Stimulated activated CD4-positive, alpha-beta T cell treated with anti-CD3 and anti-CD28 coated beads, Interleukin-15, amount 100 ng/mL, for 1 hour (primary cell): Measurements from ENCODE around the gene FITM2.
"Not testable (repeated sequence)": the region's sequence is repeated elsewhere in the genome, so short reads cannot be mapped to it uniquely, and the experiment has no call there.

ENCODE experiments used
- DNase-seq, 2 donors: peaks; one replicate each; pipeline ENCODE4 v3.0.0-alpha.2; 2020; ENCODE audit warnings: low read depth in 1 of 2, low spot score in 1 of 2

The FITM2 gene, protein sequence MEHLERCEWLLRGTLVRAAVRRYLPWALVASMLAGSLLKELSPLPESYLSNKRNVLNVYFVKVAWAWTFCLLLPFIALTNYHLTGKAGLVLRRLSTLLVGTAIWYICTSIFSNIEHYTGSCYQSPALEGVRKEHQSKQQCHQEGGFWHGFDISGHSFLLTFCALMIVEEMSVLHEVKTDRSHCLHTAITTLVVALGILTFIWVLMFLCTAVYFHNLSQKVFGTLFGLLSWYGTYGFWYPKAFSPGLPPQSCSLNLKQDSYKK

DNA sequence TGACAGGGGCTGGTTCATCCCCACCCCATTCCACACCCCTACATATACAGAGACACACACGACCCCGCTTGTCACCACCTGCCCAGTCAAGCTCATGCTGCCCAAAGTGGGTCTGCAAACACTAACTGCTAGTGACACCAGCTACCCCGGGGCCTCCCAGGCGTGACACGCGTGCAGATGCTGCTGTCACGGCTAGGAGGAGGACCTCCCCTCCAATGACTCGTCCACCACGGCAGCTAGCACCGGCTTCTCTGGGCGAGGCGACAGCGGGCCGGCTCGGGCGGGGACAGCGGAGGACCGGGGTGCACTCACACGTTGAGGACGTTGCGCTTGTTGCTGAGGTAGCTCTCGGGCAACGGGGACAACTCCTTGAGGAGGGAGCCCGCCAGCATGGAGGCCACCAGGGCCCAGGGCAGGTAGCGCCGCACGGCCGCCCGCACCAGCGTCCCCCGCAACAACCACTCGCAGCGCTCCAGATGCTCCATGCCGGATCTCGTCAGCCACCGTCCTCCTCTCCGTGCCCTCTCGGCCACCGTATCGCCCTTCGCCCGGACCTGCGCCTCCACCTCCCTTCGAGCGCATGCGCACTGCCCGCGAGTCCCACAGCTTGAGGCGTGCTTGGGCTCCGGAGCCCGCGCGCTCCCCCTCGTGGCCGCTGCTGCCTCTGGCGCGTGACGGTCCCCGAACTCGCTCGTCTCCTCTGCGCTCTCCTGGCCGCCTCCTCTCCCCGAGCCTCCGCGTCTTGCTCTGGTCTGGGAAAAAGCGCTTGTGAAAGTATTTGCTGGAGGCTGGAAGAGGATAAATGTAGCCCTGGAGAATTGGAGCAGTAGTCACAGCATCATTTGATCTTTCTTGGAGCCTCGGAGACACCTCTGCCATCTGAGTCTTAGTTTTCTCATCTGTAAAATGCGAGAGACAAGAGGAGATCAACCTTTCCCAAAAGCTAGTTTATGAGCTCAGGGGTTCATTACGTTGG, at the start of gene FITM2:
Gene FITM2 (minus strand): TSS at position 539 of the 976 bp plus-strand sequence. CDS start 54 bp downstream, at position 485.
- peak; percentile 96 to 98 for DNase-seq

DNA sequence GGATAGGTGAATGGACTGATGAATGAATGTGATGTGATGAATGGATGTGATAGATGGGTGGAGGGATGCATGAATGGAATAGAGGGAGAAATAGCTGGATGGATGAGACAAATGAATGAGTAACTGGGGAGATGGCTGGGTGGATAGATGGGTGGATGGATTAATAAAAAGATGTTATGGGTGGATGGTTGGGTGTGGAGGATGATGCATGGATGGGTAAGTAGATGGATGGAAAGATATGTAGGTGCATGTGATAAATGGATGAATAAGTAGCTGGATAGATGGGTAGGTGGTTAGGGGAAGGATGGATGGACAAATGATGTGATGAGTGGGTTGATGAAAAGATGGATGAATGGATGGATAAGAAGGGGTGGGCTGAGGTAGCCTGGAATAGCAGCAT, 49.2 kb upstream of the FITM2 start:
- no peak for DNase-seq

DNA sequence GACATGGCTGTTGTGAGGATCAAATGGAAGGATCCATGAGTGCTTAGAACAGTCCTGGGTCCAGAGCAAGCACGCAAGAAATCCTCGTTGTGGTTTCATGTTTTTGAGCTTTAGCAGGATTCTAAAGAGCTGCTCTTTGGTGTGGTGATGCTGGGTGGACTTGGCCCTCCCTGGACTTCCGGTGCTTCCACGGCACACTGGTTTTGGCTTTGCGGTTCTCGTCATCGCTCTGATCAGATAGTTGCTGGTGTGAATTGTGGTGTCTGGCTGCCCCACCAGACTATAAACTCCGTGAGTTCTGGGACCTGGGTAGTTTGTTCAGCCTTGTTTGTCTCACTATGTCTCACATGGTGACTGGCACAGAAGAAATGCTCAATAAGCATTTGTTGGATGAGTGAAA, 47.8 kb upstream of the FITM2 start:
- no peak for DNase-seq

DNA sequence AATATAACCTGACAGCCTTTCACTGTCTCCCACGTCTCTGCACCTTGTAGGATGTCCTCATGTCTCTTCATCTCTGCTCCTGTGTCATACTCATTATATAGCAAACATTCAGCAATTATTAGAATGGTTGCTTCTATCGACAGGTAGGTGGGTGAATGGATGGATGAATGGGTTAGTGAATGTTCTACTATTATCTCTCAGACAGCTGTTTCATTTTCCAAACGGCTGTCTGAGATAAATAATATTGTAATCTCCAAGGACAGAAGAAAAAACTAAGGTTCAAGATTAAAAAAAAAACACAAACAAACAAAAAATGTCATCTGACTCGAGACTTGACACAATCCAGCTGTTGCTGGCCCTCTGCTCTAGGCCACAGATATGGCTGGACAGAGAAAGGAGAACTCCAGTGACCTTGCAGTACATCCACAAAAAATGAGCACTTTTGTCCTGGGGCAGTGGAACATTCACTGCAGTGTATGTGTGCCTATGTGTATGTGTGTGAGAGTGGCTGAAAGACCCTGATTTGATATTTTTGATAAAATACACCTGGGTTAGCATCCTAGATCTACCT, 46.6 kb upstream of the FITM2 start:
- no peak for DNase-seq

DNA sequence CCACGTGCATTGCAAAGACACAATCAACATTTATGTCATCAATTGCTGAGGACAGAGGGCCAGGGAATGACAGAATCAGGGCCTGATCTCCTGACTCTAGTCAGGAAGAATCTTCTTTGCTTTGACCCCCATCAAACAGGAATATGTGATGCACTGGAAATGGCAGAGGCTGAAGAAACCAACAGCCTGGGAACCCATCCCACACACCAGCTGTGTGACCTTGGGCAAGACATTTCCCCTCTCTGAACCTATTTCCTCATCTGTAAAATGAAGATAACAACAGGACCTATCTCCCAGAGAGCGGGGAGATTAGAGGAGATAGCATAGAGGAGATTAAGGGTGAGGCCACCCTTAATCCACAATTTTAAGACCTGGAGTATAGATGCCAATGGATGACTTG, 46.0 kb upstream of the FITM2 start:
- no peak for DNase-seq

DNA sequence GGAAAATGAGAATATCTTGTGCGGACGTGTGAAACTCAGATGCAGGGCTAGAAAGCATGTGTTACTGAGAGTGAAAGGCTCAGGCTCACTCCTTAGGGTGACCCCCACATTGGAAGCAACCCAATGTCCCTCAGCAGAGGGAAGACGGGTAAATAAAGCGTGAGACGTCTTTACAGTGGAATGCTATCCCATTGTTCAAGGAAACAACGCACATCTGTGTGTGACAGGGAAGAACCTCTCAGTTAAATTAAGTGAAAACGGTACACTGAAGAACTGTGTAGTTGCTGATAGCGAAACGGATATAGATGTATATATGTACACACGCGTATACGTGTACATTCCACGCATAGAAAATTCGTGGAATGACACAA, 45.3 kb upstream of the FITM2 start:
- no peak for DNase-seq

DNA sequence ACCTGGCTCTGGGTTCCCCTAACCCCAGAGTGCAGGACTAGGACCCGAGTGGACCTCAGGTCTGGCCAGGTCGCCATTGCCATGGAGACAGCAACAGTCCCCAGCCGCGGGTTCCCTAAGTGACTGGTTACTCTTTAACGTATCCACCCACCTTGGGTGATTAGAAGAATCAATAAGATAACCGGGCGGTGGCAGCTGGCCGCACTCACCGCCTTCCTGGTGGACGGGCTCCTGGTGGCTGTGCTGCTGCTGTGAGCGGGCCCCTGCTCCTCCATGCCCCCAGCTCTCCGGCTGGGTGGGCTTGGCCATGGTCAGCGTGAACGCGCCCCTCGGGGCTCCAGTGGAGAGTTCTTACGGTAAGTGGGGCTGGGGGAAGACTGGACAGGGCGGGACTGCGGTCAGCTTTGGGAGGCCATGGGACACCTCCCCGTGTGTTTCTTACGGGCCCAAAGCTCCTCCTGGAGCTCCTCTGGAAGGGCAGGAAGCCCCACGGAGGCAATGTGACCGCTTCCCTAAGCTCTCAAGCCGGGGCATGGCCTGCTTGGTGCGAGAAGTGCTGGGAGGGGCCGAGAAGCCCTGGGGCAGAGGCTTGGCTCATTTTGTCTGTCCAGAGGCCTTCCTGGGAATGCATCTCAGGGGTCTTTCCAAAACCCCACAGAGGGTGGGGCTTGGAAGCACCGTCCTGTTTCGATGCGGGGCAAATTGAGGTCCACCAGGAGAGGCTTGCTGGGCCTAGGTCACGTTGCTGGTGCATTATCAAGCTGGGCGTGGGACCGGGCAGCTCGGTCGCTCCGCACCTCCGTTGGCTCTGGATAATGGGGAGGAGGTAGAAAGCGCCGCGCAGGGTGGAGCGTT, 44.7 kb upstream of the FITM2 start, which contains the start of gene HNF4A:
Gene HNF4A (plus strand): TSS at position 202 of the 855 bp plus-strand sequence. CDS start 106 bp downstream, at position 308.
- DNase-seq = no peak

DNA sequence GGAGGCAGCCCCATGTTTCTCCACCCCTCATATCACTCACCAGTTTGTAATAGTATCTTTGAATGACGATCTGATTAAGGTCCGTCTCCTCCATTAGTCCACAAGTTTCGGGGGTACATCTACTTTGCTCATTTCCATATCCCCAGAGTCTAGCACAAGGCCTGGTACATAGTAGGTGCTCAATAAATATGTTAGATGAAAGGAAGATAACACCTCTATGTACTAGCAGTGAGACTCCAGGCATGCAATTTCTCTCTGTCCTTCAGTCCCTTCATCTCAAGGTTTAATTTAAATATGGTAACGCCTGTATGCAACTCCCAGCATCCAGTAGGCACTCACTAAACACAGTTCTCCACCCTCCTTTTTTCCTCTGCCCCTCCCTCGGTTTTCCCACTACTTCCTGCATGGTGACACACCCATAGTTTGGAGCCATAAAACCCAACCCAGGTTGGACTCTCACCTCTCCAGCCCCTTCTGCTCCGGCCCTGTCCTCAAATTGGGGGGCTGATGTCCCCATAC, 44.0 kb upstream of the FITM2 start:
- no peak for DNase-seq

DNA sequence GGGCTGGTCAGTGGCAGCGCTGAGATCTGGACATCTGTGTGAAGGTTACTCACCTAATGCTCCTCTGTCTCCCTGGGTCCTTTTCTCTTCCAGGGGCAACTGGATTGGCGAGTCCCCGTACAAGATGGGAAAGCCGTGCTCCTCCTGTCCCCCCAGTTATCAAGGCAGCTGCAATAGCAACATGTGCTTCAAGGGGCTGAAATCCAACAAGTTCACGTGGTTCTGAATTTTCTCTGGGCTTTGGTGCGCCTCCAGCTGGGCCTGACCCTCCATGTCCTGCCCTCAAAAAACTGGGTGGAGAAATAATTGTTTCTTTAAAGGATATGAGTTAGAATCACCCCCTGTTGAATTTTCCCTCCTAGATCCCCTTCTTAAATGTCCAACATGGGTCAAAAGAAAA, 39.6 kb upstream of the FITM2 start:
- no peak for DNase-seq

DNA sequence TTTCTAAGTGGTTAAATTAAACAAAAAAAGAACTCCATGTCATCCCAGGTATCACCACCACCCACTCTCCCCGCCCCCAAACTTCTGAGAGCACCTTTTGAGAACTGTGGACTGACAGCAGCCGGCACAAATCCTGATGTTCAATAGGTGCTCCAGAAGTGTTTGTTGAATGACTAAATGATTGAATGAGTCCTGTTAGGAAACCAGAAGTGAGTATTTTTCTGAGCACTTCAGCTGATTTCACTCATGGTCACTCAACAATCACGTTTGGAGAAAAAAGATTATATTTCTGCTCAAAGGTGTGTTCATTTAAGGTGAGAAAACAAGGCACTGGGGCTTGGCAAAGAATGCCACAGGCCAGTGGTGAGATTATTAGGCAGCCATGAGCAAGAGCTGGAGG, 38.3 kb upstream of the FITM2 start:
- DNase-seq = no peak

DNA sequence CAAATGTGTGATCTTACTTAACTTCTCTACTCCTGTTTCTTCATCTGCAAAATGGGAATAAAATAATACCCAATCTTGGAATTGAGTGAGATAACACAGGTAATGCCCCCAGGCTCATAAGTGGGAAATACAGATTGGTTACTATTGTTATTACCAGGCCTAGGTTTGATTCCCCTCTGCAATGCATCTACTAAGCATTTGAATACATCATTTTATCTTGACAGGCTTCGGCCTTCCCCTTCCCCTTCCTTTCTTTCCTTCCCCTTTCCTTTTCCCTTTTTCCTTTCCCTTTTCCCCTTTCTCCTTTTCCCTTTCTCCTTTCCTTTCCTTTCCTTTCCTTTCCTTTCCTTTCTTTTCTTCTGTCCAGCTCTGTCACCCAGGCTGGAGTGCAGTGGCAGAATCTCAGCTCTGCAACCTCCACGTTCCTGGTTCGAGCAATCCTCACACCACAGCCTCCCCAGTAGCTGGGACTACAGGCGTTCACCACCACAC, 37.2 kb upstream of the FITM2 start:
- DNase-seq = no peak

DNA sequence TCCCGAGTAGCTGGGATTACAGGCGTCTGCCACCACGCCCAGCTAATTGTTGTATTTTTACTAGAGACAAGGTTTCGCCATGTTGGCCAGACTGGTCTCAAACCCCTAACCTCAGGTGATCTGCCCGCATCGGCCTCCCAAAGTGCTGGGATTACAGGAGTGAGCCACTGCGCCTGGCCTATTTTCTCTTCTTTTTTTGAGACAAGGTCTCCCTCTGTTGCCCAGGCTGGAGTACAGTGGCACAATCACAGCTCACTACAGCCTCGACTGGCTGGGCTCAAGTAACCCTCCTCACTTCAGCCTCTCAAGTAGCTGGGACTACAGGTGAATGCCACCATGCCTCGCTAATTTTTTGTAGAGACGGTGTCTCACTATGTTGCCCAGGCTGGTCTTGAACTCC, 34.9 kb upstream of the FITM2 start:
- not testable (repeated sequence) for DNase-seq

DNA sequence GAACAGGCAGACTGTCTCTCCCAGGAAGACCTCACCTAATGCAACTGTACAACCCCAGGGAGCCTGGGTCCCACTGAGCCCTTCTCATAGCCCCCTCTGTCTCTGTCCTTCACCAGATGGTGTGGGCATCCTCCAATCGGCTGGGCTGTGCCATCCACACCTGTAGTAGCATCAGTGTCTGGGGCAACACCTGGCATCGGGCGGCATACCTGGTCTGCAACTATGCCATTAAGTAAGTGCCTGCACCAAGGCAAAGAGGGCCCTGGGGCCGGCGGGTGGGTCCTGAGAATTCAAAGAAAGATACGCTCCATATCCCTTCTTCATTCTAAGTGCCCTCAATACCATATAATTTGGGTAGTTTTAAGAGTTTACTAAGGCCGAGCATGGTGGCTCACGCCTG, 34.1 kb upstream of the FITM2 start:
- no peak for DNase-seq

DNA sequence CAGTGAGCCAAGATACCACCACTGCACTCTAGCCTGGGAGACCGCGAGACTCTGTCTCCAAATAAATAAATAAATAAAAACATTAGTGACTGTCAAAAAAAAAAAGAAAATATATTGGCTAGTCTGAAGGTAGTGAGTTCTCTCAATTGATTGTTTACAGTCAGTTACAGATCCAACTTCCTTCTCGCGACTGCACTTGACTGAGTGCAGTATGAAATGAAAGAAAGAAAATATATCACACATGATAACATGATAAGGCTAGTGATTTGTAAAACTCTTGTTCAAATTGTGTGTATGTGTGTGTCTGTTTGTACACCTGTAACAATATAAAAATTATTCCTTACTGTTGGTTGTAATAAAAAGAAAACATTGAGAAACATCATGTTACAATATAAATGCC, 33.7 kb upstream of the FITM2 start:
- no peak for DNase-seq

DNA sequence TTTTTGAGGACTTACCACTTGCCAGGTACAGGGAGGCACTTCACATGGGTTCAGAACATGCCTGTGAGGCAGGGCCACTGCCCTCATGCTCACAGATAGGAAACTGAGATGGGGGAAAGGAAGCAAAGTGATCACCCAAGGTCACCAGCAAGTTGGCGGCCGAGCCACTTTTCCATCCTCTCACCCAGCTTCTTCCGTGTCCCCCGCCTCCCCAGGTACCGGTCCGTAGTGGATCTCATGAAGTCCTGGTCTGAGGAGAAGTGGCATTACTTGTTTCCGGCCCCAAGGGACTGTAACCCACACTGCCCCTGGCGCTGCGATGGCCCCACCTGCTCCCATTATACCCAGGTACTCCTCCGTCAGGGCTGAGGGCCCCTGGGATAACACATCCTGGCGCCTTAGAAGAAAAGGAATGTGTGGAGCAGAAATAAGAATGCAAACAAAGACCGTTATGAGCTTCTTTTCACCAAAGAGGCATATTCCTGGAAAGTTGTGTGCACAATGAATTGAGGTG, 32.2 kb upstream of the FITM2 start:
- DNase-seq = no peak

DNA sequence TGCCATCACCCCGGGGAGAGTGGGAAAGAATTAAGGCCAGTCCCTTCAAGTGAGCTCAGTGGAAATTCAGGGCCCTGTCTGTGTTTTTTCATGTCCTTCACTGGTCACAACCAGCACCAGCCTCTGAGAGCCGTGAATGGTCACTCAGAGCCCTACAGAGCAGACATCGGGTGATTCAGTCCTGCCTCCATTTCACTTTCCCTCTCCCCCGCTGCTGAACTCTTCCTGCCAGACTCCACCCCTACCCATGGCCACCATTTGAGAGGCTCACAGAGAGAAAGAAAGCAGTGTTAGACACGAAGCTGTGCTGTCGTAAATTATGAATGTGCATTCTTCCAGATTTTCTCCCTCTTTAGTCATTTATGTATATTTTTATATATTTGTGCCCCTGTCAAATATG, 31.2 kb upstream of the FITM2 start:
- DNase-seq = no peak

DNA sequence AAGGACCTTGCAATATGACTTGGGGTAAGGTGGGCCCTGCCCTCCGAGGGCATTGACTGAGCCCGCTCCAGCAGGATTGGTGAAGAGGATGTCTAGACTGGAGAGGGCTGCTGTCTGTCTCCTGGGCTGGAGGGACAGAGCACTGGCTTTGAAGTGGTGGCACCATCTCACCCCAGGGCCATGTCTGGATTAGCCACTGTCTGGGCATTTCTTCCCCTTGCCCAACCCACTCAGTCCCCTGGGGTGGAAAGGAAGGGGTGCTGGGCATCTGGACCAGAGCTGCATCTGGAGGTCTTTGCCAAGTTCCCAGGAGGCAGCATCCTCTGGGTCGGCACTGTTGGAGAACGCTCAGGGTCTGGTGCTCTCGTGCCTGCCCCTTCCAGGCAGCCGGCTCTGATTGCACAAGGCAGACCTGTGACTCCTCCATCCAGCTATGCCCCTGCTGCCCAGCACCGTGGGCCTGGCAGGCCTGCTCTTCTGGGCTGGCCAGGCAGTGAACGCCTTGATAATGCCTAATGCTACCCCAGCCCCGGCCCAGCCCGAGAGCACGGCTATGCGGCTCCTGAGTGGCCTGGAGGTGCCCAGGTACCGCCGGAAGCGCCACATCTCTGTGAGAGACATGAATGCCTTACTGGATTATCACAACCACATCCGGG, 25.9 kb upstream of the FITM2 start, which contains the start of gene R3HDML:
Gene R3HDML (plus strand): TSS at position 319 of the 656 bp plus-strand sequence. CDS start 115 bp downstream, at position 434.
- no peak for DNase-seq

DNA sequence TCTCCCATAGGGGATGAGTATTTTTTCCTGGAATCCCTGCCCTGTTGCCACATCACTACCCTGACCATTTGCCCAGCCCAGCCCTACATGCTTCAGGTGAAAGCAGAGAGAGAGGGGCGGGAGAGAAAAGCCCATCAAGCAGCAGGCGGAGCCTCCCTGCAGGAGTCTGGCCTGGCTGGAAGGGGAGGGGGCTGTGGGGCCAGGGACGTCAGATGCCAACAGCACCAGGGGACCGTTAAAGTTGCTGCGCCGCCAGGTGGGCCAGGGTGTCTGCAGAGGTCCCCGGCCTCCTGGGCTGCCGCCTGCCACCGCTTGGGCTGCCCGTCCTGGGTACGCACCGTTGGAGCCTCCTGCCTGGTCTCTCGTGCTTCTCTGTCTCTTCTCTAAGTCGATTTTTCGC, 25.1 kb upstream of the FITM2 start:
- no peak for DNase-seq

DNA sequence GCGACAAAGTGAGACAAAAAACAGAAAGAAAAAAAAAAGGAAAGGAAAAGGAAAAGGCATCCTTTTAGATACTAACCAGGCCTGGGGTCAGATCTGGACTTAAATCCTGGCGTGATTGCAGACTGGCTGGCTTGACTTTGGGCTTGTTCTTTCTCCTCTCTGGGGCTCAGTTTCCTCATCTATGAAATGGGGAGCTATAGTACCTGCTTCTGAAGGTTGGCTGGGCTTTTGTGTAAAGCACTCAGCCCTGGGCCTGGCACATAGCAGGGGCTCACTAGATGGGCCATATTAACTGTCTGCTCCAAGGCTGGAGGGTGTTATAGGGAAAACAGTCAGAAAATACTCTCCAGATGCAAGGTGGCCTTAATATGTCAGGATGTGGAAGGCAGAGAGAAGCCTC, 24.7 kb upstream of the FITM2 start:
- DNase-seq = no peak

DNA sequence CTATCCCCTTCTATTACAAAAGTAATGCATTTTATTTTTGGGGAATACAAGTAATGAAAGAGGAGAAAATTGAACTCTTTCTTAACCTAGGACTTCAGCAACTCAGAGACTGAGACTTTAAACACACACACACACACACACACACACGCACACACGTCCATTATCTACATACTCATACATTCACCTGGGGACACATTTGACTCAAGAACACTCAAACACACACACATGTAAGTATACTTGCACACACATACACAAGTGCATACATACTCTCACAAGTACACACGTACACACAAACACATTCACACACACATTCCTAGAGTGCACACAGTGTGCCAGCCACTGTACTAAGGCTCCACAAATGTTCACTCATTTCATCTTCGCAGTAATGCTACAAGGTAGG, 23.7 kb upstream of the FITM2 start:
- DNase-seq = no peak
